BE2C (cell line): ENCODE results near the gene AGTPBP1.

Experiments used
- DNase-seq: peaks from one replicate; pipeline ENCODE4 v3.0.0-alpha.2; 2020
- H3K27me3 ChIP-seq: fragments of 250-450 bp; sonication (Bioruptor Pico); 2 replicates; pipeline ENCODE4 v1.5.1; 2020; ENCODE audit warnings: mild to moderate bottlenecking
- H3K36me3 ChIP-seq: fragments of 250-450 bp; sonication (Bioruptor Pico); 2 replicates; pipeline ENCODE4 v1.5.1; 2020; ENCODE audit warnings: mild to moderate bottlenecking
- H3K4me1 ChIP-seq: fragments of 250-450 bp; sonication (Bioruptor Pico); 2 replicates; pipeline ENCODE4 v1.5.1; 2020
- H3K4me3 ChIP-seq: 2 replicates; pipeline ENCODE4 v1.5.1; 2011; ENCODE audit warnings: low read depth, low read length
- H3K9me3 ChIP-seq: fragments of 250-450 bp; sonication (Bioruptor Pico); 2 replicates; pipeline ENCODE4 v1.5.1; 2020
- CTCF ChIP-seq: IDR thresholded peaks from 2 replicates; pipeline ENCODE4 v1.5.1; 2012; ENCODE audit warnings: mild to moderate bottlenecking, low read depth, low read length

The AGTPBP1 gene

GRCh38 chr9:85740787-85741094, 1.0 kb downstream of the AGTPBP1 start:
- no peak for TF ChIP-seq CTCF
- no peaks in the 10 kb centered on the region for H3K36me3 ChIP-seq
- H3K9me3 ChIP-seq: no peaks in the 10 kb centered on the region
- peak overlapping the region; percentile 70 for H3K4me3 ChIP-seq
- DNase-seq: no peak
- H3K4me1 ChIP-seq: no peaks in the 10 kb centered on the region; the same call in 1 of the 2 replicates
- H3K27me3 ChIP-seq: no peaks in the 10 kb centered on the region

- no peak overlapping the region for H3K4me3 ChIP-seq
- no peak for DNase-seq
- H3K4me1 ChIP-seq: no peaks in the 10 kb centered on the region; the same call in 1 of the 2 replicates
Measured at GRCh38 chr9:85738509-85738908, 3.2 kb downstream of the AGTPBP1 start.

GRCh38 chr9:85737671-85738070, 4.1 kb downstream of the AGTPBP1 start:
- Histone ChIP-seq H3K27me3 (no peaks in the 10 kb centered on the region), H3K9me3 (no peaks in the 10 kb centered on the region), H3K4me1 (no peaks in the 10 kb centered on the region; the same call in 1 of the 2 replicates), H3K4me3 (no peak overlapping the region), H3K36me3 (no peaks in the 10 kb centered on the region)
- no peak for DNase-seq
- no peak for TF ChIP-seq CTCF

More at GRCh38 chr9:85738509-85738908, 3.2 kb downstream of the AGTPBP1 start:
- H3K9me3 ChIP-seq: no peaks in the 10 kb centered on the region
- H3K36me3 ChIP-seq: no peaks in the 10 kb centered on the region
- H3K27me3 ChIP-seq: no peaks in the 10 kb centered on the region
- TF ChIP-seq CTCF: no peak

- H3K4me3 ChIP-seq: no peak overlapping the region
- no peaks in the 10 kb centered on the region for H3K36me3 ChIP-seq
- H3K27me3 ChIP-seq: no peaks in the 10 kb centered on the region
- H3K4me1 ChIP-seq: no peaks in the 10 kb centered on the region; the same call in 1 of the 2 replicates
- no peaks in the 10 kb centered on the region for H3K9me3 ChIP-seq
- no peak for TF ChIP-seq CTCF
- no peak for DNase-seq
Measured at GRCh38 chr9:85730916-85731630, 10.7 kb downstream of the AGTPBP1 start.

GRCh38 chr9:85729882-85730281, 11.9 kb downstream of the AGTPBP1 start:
- Histone ChIP-seq H3K27me3 (no peaks in the 10 kb centered on the region), H3K4me1 (no peaks in the 10 kb centered on the region; the same call in 1 of the 2 replicates), H3K36me3 (no peaks in the 10 kb centered on the region), H3K4me3 (no peak overlapping the region), H3K9me3 (no peaks in the 10 kb centered on the region)
- no peak for DNase-seq
- no peak for TF ChIP-seq CTCF

GRCh38 chr9:85727500-85727899, 14.3 kb downstream of the AGTPBP1 start:
- Histone ChIP-seq H3K36me3 (no peaks in the 10 kb centered on the region), H3K4me1 (no peaks in the 10 kb centered on the region), H3K4me3 (no peak overlapping the region), H3K9me3 (no peaks in the 10 kb centered on the region), H3K27me3 (no peaks in the 10 kb centered on the region)
- TF ChIP-seq CTCF: no peak
- no peak for DNase-seq
